GM13977 (cell line): ENCODE data around the gene TSACC.
"Not testable (repeated sequence)": the region's sequence is repeated elsewhere in the genome, so short reads cannot be mapped to it uniquely, and the experiment has no call there.

ENCODE experiments used
- DNase-seq: peaks from one replicate; pipeline ENCODE4 v3.0.0; 2012; ENCODE audit warnings: low spot score
- in situ Hi-C: fragments of 300-500 bp; cut with MboI; formaldehyde crosslinking; loops from one replicate; pipeline ENCODE4 v1.12.0; 2022; ENCODE audit warnings: low sequenced_read_pairs, low pct_unique_long_range_greater_than_20kb, mixed read lengths, inconsistent platforms; ENCODE audit not compliant: unreplicated experiment
- TF ChIP-seq, protein P1 (sequence below): IDR thresholded peaks from 2 replicates; pipeline ENCODE4 v1.5.1; 2012; ENCODE audit warnings: mild to moderate bottlenecking, control low read depth; ENCODE audit not compliant: insufficient read depth; ENCODE audit errors: extremely low read depth, missing control alignments

Gene TSACC

DNA sequence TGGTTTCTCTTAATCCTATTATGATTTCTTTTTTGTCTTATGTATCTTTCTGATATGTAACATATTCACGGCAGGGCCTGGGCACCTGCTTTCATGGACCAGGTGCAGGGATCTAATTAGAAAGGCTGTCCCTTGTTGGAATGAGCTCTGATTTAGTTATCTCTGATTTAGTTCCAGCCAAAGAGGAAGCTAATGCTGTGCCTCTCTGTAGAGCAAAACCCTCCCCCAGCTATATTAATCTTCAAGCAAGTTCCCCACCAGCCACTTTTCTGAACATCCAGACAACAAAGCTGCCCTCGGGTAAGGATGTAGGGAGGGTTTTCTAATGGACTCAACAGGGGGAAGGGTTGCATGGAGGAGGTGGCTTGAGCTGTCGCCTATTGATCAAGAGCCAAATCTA, 6.1 kb downstream of the TSACC start:
- in situ Hi-C loops: no loop called here
- no peak for DNase-seq

DNA sequence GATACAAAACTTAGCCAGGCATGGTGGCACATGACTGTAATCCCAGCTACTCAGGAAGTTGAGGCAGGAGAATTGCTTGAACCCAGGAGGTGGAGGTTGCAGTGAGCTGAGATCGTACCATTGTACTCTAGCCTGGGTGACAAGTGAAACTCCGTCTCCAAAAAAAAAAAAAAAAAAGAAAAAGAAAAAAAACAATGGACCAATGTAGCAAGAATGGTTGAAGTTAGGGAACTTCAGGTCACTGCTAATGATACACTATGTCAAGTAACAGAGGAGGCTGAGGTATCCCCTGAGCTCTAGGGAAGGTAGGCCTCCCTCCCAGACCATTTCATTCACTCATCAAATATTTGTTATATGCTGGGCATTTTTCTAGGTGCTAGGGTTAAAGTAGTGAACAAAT, 7.7 kb downstream of the TSACC start:
- DNase-seq, in situ Hi-C loops: not testable (repeated sequence)

More for the DNA sequence above, 6.1 kb downstream of the TSACC start:
- TF ChIP-seq, protein P1, sequence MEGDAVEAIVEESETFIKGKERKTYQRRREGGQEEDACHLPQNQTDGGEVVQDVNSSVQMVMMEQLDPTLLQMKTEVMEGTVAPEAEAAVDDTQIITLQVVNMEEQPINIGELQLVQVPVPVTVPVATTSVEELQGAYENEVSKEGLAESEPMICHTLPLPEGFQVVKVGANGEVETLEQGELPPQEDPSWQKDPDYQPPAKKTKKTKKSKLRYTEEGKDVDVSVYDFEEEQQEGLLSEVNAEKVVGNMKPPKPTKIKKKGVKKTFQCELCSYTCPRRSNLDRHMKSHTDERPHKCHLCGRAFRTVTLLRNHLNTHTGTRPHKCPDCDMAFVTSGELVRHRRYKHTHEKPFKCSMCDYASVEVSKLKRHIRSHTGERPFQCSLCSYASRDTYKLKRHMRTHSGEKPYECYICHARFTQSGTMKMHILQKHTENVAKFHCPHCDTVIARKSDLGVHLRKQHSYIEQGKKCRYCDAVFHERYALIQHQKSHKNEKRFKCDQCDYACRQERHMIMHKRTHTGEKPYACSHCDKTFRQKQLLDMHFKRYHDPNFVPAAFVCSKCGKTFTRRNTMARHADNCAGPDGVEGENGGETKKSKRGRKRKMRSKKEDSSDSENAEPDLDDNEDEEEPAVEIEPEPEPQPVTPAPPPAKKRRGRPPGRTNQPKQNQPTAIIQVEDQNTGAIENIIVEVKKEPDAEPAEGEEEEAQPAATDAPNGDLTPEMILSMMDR: no peak

DNA sequence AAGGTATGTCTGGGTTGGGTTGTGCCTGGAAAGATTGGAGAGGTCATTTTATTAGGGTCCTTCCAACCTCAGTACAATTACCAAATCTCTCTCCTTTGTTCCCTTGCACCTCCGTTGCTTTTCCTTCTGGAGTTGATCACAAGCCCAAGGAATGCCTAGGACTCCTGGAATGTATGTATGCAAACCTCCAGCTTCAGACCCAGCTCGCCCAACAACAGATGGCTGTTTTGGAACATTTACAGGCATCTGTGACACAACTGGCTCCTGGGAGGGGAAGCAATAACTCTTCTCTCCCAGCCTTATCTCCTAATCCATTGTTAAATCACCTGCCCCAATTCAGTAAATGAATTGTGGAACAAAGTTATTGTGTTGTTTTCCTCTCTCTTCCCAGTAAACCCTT, 8.3 kb downstream of the TSACC start:
- TF ChIP-seq, protein P1: no peak
- in situ Hi-C loops: no loop called here
- DNase-seq: no peak

DNA sequence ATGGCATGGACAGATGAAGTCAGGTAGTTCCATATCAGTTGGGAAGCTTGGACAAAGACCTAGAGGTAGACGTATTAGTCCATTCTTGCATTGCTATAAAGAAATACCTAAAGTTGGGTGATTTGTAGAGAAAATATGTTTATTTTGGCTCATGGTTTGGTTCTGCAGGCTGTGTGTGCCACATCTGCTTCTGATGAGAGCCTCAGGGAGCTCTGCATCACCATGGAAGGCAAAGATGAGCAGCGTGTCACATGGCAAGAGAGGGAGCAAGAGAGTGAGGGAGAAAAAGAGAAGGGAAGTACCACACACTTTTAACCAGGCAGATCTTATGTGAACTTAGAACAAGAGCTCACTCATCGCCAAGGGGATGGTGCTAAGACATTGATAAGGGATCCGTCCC, 9.0 kb downstream of the TSACC start:
- DNase-seq: no peak
- TF ChIP-seq, protein P1: no peak
- in situ Hi-C loops: no loop called here

DNA sequence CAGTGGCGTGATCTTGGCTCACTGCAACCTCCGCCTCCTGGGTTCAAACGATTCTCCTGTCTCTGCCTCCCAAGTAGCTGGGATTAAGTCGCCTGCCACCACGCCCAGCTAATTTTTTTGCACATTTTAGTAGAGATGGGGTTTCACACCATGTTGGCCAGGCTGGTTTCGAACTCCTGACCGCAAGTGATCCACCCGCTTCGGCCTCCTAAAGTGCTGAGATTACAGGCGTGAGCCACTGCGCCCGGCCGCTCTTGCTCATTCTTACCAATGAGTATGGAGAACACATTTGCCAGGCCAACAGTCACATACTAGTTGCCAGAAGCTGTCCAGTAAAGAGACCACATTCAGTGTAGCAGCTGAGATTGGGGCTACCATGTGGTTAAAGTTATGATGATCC, 14.2 kb downstream of the TSACC start:
- in situ Hi-C loops: not testable (repeated sequence)

DNA sequence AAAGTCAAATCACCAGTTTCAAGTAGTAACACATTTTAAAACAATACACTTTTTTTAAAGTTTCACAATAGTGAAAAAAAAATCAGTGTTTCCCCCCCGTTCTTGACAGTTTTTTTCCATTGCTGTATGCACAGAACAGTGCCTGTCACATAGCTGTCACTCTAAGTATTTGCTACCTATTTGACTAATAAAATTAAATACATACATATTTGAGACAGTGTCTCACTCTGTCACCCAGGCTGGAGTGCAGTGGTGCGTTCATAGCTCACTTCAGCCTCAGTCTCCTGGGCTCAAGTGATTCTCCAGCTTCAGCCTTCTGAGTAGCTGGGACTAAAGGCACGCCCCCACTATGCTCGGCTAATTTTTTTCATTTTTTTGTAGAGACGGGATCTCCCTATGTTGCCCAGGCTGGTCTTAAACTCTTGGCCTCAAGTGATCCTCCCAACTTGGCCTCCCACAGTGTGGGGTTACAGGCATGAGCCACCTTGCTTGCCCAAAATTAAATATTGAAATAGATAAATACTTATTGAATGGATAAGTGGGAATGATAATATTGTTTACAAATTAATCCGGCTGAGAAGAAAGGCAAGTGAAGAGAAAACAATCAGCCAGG, 18.0 kb downstream of the TSACC start:
- in situ Hi-C loops: no loop called here
- no peak for DNase-seq
- TF ChIP-seq, protein P1: no peak

More for the DNA sequence above, 14.2 kb downstream of the TSACC start:
- not testable (repeated sequence) for DNase-seq

DNA sequence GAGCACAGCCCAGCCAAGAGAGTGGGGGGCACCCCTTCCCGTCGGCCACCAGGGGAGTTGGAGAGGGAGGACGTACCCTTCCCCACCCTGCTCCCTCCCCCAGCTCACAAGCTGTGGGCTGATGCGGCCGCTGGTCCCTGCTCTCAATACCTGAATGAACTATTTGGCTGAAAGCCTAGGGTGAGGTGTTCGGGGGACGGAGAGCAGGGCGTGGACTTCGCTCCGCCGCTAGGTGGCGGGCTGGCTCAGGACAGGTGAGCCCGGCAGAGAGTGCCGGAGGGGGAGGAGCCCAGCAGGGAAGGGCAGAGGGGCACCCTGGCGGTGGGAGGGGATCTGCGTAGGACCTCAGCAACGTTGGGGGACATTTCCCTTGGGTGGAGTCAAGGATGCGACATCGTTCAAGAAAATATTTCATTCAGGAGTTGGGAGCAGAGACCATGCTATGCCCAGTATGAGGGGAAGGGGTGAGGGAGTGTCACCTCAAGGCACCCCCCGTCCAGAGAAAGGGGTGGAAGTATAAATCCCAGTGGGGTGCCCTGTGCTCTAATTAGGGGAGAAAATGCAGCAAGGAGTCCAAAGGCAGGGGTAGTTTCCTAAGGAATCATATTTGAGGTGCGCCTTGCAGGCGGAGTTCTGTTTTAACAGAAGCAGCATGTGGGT, 18.7 kb downstream of the TSACC start:
- in situ Hi-C loops: no loop called here
- peak; percentile 88 for DNase-seq
- TF ChIP-seq, protein P1: peak; percentile 98
